GM12891 (cell line): ENCODE results near the gene ARHGEF17.

Experiments used
- PAX5 ChIP-seq: IDR thresholded peaks from 2 replicates; pipeline ENCODE4 v1.6.1; 2011; ENCODE audit warnings: low read length, moderate library complexity, mild to moderate bottlenecking; ENCODE audit not compliant: insufficient read depth, severe bottlenecking
- POLR2A ChIP-seq: IDR thresholded peaks from 2 replicates; pipeline ENCODE4 v1.6.1; 2011; ENCODE audit warnings: low read depth, low read length, control low read depth
- POLR2AphosphoS5 ChIP-seq: IDR thresholded peaks from 2 replicates; pipeline ENCODE4 v1.6.1; 2011; ENCODE audit warnings: low read depth, low read length, control low read depth
- POU2F2 ChIP-seq: IDR thresholded peaks from 2 replicates; pipeline ENCODE4 v1.6.1; 2011; ENCODE audit warnings: low read depth, mild to moderate bottlenecking, control low read depth, low read length, moderate library complexity
- SPI1 ChIP-seq: IDR thresholded peaks from 2 replicates; pipeline ENCODE4 v1.6.1; 2011; ENCODE audit warnings: low read depth, low read length, control low read depth
- TAF1 ChIP-seq: IDR thresholded peaks from 2 replicates; pipeline ENCODE4 v1.6.1; 2011; ENCODE audit warnings: low read depth, low read length, control low read depth

DNA sequence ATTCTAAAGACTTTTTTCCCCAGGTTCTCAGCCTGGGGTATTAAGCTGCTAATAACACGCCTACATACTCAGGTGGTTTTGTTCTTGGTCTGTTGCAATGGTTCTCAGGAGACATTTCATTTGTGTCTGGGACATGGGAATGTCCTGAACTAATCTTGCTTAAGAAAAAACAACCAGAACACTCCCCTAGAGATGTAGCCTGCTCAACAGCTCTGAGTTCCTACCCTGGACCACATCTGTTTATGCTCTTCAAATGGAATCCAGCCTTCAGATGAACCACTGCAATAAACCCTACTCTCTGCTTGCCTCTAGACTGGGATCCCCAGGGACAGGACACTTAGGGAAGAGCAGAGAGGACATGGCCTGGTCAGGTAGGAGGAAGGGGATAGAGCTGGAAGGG lies 98.1 kb downstream of the ARHGEF17 start:
- no peak for TF ChIP-seq POLR2A
- no peak for TF ChIP-seq TAF1
- TF ChIP-seq POLR2AphosphoS5 = no peak
- TF ChIP-seq POU2F2 = no peak
- no peak for TF ChIP-seq PAX5
- no peak for TF ChIP-seq SPI1
